GM18505 (cell line): ENCODE data around the gene B4GALNT3.

Source experiments
- ATAC-seq: cut with Tn5 transposase; IDR thresholded peaks from one replicate; pipeline ENCODE4 v1.9.1; 2021; ENCODE audit not compliant: unreplicated experiment
- POLR2A ChIP-seq: IDR thresholded peaks from 4 replicates; pipeline ENCODE4 v1.6.1; 2011; ENCODE audit warnings: borderline replicate concordance; ENCODE audit not compliant: insufficient read depth, insufficient read length; ENCODE audit errors: extremely low read depth

Gene B4GALNT3

DNA sequence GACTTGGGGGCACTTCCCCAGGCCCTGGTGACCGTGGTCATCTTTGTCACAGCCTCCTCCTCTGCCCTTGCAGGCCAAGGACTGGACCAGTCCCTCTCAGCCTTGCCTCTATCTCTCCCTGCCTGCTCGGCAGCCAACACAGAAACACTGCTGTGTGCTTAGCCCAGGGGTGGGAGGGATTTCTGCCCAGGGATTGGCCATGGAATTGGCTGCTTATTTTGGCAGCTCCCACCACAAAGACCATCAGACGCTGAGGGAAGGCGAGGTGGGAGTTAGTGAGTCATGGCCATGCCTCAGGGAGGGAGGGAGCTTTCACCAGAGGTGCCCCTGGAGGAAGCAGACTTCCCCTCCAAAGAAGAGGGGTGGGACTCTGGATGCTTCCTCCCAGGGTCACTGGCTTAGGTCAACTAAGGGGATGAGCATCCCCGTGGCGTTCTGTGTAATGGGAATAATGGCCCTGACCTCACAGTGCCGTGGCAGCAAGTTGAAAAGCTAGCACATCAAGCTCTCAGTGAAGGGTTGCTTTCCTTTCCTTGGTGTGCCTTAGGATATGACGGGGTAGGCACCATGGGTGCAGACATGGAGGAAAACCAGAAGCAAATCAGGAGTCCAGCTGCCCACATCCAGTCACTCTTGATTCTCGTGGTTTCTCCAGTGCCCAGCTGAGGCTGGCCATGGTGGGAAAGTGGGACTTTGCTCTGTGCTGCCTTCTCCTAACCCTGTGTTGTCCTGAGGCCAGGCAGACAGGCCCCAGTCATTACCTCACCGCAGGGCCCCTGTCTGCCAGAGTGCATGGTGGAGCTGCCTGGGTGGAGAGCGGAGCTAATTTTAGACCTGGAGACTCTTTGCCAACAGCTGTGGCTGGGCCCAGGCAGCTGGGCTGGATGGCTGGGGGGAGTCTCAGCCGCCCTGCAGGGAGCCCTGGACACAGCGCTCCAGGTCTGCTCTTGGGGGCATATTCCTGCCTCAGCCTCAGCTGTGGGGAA lies 21.4 kb downstream of the B4GALNT3 start:
- ATAC-seq = no peak
- no peak for TF ChIP-seq POLR2A

DNA sequence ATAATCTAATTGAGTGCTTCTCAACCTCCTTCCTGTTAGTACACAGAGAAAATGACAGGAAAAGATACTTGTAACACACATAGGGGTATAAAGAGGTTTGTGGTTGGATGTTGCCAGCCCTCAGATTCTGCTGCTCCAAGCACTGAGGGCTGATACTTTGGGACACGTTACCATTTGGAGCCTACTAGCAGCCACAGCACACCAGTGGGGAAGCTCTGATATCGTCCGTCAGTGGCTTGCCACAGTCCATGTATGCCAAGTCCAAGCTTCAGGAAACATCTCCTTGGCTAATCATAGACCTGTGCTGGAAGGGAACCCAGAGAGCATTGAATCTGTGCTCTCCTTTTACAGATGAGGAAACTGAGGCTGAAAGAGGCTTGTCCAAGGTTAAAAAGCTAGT lies 22.3 kb downstream of the B4GALNT3 start:
- no peak for ATAC-seq
- TF ChIP-seq POLR2A = no peak

DNA sequence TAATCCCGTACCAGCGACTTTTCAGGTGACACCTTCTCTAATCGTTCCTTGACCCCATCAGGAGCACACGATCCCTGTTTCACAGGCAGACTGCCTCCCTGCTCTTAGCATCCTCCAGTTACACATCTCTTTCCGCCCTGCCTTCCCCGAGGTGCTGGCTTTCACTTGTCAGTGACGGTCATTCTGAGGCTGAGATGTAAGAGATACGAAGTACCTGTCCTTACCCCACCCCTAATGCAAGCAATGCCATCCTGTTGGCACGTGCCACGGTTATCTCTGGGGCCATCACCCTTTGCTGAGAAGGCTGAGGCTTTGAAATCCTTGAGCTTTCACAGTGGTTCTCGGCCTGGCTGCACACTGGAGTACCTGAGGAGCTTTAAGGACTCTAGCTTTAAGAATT lies 24.4 kb downstream of the B4GALNT3 start:
- no peak for ATAC-seq
- no peak for TF ChIP-seq POLR2A

DNA sequence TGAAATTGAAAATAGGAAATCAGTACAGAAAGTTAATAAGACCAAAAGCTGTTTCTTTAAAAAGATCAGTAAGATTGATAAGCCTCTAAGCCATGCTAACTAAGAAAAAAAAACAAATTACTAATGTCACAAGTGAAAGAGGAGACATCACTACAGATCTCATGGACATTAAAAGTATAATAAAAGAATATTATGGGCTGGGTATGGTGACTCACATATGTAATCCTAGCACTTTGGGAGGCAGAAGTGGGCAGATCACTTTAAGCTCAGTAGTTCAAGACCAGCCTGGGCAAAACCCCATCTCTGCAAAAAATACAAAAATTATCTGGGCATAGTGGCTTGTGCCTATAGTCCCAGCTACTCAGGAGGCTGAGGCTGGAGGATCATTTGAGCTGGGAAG lies 30.5 kb downstream of the B4GALNT3 start:
- no peak for ATAC-seq
- no peak for TF ChIP-seq POLR2A

DNA sequence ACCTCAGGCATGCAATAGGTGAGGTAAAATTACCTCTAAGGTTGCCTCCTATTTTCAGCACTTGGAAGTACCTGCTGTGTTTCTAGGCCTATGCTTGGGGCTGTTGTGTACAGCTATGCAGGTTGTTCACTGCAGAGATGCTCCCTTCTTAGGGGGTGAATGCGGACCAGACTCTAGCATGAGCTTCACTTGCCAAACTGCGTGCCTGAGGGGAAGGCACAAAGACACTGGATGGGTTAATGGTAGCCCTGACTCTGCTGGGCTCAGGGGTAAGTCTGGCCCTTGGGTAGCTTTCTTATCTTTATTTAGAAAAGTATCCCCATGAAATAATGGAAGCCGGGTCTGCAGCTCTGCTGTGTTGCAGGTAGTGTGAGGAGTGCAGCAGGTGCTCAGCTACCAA lies 35.7 kb downstream of the B4GALNT3 start:
- no peak for ATAC-seq
- TF ChIP-seq POLR2A = no peak

DNA sequence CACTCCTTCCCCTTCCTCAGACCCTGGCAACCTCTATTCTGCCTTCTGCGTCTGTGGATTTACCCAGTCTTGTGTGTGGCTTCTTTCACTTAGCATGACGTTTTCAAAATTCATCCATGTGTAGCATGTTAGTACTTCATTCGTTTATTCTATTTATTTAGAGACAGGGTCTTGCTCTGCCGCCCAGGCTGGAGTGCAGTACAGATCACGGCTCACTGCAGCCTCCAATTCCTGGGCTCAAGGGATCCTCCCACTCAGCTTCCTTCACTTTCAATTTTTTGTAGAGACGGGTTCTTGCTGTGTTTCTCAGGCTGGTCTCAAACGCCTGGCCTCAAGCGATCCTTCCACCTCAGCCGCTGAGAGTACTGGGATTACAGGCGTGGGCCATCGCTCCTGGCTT lies 37.0 kb downstream of the B4GALNT3 start:
- no peak for ATAC-seq
- no peak for TF ChIP-seq POLR2A

DNA sequence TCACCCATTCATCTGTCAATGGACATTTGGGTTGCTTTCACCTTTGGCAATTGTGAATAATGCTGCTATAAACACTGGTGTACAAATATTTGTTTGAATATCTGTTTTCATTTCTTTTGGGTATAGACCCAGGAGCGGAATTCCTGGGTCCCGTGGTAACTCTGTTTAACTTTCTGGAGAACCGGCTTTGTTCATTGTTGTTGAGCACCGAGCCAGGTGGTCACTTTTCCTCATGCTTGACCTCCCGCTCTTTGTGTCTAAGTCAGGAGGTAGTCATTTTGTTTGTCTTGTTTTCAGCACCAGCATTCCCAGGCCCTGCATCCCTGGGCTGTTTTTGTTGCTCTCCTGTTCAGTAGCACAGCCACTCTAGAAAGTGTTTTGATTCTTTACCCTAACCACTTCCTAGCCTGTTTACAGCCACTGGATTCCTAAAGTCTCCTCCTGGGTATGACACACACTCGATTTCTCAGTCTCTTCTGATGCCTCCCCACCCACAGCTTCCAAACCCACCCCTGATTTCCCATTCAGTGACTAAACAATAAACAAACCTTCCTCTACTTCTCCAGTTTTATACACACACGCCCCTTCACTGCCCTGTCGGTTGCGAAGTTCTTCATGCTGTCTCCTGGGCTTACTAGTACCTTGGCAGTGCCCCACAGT lies 37.9 kb downstream of the B4GALNT3 start:
- ATAC-seq = no peak
- TF ChIP-seq POLR2A = no peak

DNA sequence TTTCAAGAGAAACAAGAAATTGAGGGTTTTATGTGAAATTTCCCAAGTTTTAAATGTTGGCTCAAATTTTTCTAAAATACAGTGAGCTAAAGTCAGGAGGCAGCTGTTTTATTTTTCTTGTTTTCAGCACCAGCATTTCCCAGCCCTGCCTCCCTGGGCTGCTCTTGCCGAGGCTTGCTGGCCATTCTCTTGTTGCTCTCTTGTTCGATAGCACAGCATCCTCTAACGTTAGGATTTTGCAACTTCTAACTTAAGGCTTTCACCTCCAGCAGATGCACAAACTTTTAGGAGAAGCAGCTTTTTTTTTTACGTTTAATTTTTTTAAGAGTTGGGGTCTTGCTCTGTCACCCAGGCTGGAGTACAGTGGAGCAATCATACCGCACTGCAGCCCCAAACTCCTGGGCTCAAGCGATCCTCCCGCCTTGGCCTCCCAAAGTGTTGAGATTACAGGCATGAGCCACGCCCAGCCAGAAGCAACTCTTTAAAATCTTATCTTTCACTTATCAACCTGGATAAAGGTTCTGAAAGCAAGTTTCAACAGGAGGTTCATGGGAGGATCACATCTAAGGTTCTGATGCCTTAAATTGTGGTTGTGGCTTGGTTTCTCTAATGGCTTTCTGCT lies 40.2 kb downstream of the B4GALNT3 start:
- no peak for TF ChIP-seq POLR2A
- ATAC-seq = no peak

DNA sequence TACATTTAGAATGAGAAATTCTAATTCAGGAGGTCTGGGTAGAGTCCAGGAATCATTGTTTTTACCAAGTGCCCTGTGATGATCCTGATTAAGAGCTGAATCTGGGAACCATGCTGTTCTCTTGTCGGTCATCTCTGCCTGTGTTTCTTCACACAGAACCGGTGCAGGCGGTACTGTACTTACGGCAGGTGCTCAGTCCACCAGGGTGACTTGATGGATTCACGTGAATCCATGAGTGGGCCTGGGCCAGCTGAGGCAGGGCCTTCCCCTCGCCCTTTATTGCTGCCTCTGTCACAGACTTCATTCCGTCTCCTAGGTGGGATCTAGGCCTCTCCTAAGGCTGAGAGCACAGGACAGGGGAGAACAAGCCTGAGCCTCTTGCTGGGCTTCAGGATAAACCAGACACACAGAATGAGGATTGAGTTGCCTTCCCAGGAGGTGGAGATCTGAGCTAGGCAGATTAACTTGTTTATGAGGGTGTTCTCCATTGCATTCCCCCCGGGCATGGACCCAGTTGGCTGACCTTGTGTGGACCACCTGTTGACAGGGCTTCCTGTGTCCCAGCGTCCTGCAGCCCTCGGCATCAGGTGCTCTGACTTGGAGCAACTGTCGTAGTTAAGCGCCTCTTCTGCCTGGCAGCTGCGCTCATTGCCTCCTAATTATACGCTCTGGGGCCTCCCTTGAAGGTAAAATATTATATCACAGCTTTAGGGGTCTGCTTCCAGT lies 42.1 kb downstream of the B4GALNT3 start:
- ATAC-seq = no peak
- TF ChIP-seq POLR2A = no peak

DNA sequence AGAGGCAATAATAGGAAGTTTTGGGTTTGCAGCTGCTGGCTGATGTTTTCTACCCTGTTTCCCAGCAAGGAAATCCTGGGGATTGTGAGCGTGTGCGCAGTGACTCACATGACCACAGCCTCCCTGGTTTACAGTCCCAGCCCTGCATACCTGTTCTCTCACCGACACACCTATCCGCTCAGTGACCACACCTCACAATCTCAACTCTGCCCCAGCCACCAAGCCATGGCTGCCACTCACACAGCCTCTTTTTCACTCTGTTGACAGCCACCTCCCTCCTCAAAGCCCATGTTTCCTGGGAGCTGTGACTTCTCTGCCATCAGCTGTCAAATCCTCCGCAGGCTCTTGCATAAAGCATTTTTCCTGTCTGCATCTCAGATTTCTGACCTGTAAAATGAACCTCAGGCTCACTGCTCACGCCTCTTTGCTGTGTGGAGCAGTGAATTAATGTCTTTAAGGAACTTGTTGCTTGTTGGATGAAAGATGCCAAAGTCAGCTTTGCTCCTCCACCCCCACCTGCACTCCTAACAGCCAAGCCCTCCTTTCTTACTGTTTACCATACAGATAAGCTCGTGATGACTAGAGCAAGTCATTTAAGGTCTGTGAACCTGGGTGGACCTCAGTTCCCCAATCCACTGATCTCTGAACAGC lies 43.5 kb downstream of the B4GALNT3 start:
- TF ChIP-seq POLR2A = no peak
- ATAC-seq = no peak

DNA sequence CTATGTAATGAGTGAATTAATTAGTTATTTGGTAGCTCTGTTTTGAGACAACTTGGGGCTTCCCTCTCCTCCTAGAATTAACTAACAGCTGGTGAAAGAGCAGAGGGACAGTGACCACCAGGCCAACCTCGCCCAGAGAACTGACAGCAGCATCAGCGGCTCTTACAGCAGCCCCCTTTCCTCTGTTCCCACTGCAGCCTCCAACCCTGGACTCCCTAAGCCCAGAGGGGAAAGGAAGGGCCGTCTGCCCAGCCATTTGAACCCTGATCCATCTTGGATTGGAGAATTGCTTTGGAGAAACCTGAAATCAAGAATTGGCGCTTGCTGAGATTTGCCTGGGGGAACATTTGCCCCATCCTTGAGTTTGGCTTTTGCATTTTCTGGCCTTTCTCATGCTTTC lies 45.5 kb downstream of the B4GALNT3 start:
- ATAC-seq = no peak
- no peak for TF ChIP-seq POLR2A

DNA sequence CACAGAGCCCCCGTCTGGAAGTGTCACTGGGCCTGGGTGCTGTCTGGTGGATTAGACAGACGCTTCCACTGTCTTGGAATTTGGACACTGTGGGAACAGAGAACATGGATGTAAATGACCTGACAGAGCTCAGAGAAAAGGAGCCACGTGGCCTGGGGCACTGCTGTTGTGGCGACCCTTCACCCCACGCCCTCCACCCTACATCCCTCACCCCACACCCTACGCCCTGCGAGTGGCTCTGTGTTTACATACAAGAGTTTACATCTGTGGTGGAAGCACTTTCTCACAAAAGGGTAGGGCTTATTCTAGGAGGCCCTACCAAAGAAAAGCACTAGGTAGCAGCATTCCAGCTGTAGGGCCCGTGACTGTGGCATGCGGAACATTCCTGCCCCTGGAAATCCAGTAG lies 47.7 kb downstream of the B4GALNT3 start:
- ATAC-seq = no peak
- TF ChIP-seq POLR2A = no peak

DNA sequence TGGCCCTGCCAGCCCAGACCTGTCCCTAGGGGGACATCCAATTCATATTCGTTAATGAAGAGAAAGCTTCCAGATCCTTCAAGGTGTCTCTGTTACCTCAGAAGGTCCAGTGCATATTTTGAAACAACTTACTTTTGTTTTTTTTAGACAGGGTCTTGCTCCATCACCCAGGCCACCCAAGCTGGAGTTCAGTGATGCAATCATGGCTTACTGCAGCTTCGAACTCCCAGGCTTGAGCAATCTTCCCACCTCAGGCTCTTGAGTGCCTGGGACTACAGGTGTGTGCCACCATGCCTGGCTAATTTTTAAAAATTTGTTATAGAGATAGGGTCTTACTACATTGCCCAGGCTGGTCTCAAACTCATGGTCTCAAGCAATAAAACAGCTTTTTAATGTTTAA lies 48.4 kb downstream of the B4GALNT3 start:
- ATAC-seq = no peak
- TF ChIP-seq POLR2A = no peak

DNA sequence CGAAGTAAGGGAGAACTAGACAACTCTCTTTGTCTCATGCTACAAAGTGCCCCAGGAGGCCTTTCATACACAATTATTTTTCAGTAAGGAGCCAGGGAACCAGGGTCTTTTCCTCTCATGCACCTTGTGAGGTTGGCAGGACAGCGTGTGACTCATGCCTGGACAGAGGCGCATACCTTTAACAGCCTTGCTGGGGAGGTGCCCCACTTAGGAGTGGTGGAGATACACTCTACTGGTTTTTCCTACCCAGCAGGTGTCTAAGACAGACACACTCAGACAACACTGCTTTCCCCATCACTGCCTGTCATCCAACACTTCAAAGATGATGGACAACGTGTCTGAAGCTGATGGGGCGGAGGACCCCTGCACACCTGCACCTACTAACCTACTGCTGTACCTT lies 49.1 kb downstream of the B4GALNT3 start:
- TF ChIP-seq POLR2A = no peak
- no peak for ATAC-seq

DNA sequence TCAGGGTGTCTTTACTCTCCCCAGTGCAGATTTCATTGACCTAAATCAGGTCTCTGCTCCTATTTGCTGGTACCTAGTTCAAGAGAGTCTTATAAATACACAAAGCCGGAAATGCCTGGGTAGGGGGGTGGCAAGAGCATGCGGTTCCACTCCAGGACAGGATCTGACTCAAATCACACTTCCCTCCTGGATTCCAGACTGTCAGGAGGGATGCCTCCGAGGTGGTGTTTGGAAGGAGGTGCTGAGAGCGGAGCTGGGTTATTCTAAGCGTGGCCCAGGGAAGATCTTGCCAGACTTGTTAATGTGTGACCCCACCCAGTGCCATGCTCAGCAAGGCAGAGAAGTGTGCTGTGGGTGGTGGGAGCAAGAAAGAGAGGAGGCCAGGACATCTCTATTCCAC lies 49.8 kb downstream of the B4GALNT3 start:
- TF ChIP-seq POLR2A = no peak
- ATAC-seq = no peak
